Natural killer cell (primary cell): Measurements from ENCODE around the gene UQCC2. TPM values are rescaled to one million over a fixed set of nuclear protein-coding genes. Genes with fewer than 3 reads are reported as not detected.

Experiments
- ATAC-seq, 3 donors: fragments of 150-1000 bp in 2 of 3; fragments of 200-7000 bp in 1 of 3; cut with Tn5 transposase; 1 replicate in 1 of 3; 2 replicates in 2 of 3; pipeline ENCODE4 v1.10.0; 2021; ENCODE audit warnings: mild to moderate bottlenecking in 2 of 3, moderate library complexity in 2 of 3
- DNase-seq, 2 donors: peaks; one replicate each; pipeline versions ENCODE4 v3.0.0 to v3.0.0-alpha.2; 2013 to 2021; ENCODE audit warnings: mixed read lengths in 1 of 2
- H3K27ac ChIP-seq: one replicate; pipeline ENCODE4 v1.5.1; 2013; ENCODE audit warnings: mild to moderate bottlenecking, low read length
- H3K27me3 ChIP-seq: one replicate; pipeline ENCODE4 v1.6.1; 2013; ENCODE audit warnings: low read length; ENCODE audit not compliant: control insufficient read depth, insufficient read depth
- H3K36me3 ChIP-seq: one replicate; pipeline ENCODE4 v1.6.1; 2013; ENCODE audit warnings: low read length; ENCODE audit not compliant: control insufficient read depth, insufficient read depth
- H3K4me1 ChIP-seq: one replicate; pipeline ENCODE4 v1.6.1; 2013; ENCODE audit warnings: low read length; ENCODE audit not compliant: control insufficient read depth, insufficient read depth
- H3K4me3 ChIP-seq: one replicate; pipeline ENCODE4 v1.5.1; 2013; ENCODE audit warnings: low read length
- H3K9me3 ChIP-seq: one replicate; pipeline ENCODE4 v1.6.1; 2013; ENCODE audit warnings: low read length; ENCODE audit not compliant: control insufficient read depth, insufficient read depth
- H3K27ac Mint-ChIP-seq, 2 donors: one replicate each; pipeline ENCODE4 v1.8.0; 2022; ENCODE audit warnings: mild to moderate bottlenecking in 2 of 2, mixed read lengths in 2 of 2, moderate library complexity in 1 of 2
- H3K27me3 Mint-ChIP-seq, 2 donors: one replicate each; pipeline ENCODE4 v1.8.0; 2022; ENCODE audit warnings: low read depth in 2 of 2, mixed read lengths in 2 of 2
- H3K36me3 Mint-ChIP-seq: one replicate; pipeline ENCODE4 v1.8.0; 2022; ENCODE audit warnings: mixed read lengths
- H3K4me1 Mint-ChIP-seq, 2 donors: one replicate each; pipeline ENCODE4 v1.8.0; 2022; ENCODE audit warnings: mixed read lengths in 2 of 2
- H3K4me3 Mint-ChIP-seq: one replicate; pipeline ENCODE4 v1.8.0; 2022; ENCODE audit warnings: mild to moderate bottlenecking, moderate library complexity, mixed read lengths
- H3K9me3 Mint-ChIP-seq, 2 donors: one replicate each; pipeline ENCODE4 v1.8.0; 2022; ENCODE audit warnings: mixed read lengths in 2 of 2
- CTCF ChIP-seq: fragments of 200-600 bp; IDR thresholded peaks from one replicate; pipeline ENCODE4 v1.8.0; 2022; ENCODE audit warnings: antibody characterized with exemption
- WGBS: methylation state at CpG from one replicate; pipeline ENCODE4 v1.1.7; 2013; ENCODE audit warnings: missing lambda C conversion rate; ENCODE audit not compliant: insufficient coverage; 5-methylcytosine and 5-hydroxymethylcytosine counted together
- intact Hi-C: fragments of 100-400 bp; cut with micrococcal nuclease; formaldehyde crosslinking; loops from one replicate; pipeline ENCODE4 v1.14.2; 2022
- total RNA-seq, 4 donors: library from RNA; stranded (reverse); fragments of 120-200 nt in 1 of 4; gene quantifications; one replicate each; pipeline versions ENCODE4 v1.2.3 to v1.2.4, GENCODE V29; 2013 to 2022

The UQCC2 gene
- total RNA-seq, 3 donors from 2014 or later (not counting 1 experiment from before 2014, with no cell fraction given) = 15.8 to 19.6 (median 16.5) TPM

- 98% methylated on average over 7 of the region's 7 CpGs for WGBS
- no peaks in the 10 kb centered on the region for H3K9me3 ChIP-seq
- Mint-ChIP-seq H3K4me1 (peaks cover 0 to 5% of the 10 kb centered on the region in 2 donors), H3K9me3 (no peaks in the 10 kb centered on the region), H3K4me3 (no peak overlapping the region), H3K27me3 (no peaks in the 10 kb centered on the region), H3K27ac (peak overlapping the region in 1 of 2 donors; percentile 56), H3K36me3 (no peaks in the 10 kb centered on the region)
- no peak for DNase-seq
- no peaks in the 10 kb centered on the region for H3K27me3 ChIP-seq
- intact Hi-C loops = no loop called here
- ATAC-seq = no peak
- H3K36me3 ChIP-seq = peaks cover 71% of the 10 kb centered on the region
- no peak overlapping the region for H3K27ac ChIP-seq
- no peaks in the 10 kb centered on the region for H3K4me1 ChIP-seq
- no peak for TF ChIP-seq CTCF
- no peak overlapping the region for H3K4me3 ChIP-seq
These were observed 35.5 kb downstream of the UQCC2 start for GRCh38 chr6:33675968-33676367.

- H3K27me3 ChIP-seq = no peaks in the 10 kb centered on the region
- DNase-seq (no peak), ATAC-seq (no peak)
- H3K36me3 ChIP-seq = peaks cover 77% of the 10 kb centered on the region
- Mint-ChIP-seq H3K27ac (no peak overlapping the region), H3K4me1 (peaks cover 0 to 5% of the 10 kb centered on the region in 2 donors), H3K27me3 (no peaks in the 10 kb centered on the region), H3K4me3 (no peak overlapping the region), H3K36me3 (no peaks in the 10 kb centered on the region), H3K9me3 (no peaks in the 10 kb centered on the region)
- no peaks in the 10 kb centered on the region for H3K4me1 ChIP-seq
- no peak overlapping the region for H3K27ac ChIP-seq
- H3K4me3 ChIP-seq = no peak overlapping the region
- TF ChIP-seq CTCF = no peak
- intact Hi-C loops = no loop called here
- WGBS = 93% methylated on average over 3 of the region's 7 CpGs
- H3K9me3 ChIP-seq = no peaks in the 10 kb centered on the region
These were observed 37.6 kb downstream of the UQCC2 start for GRCh38 chr6:33673851-33674250.

GRCh38 chr6:33672808-33673207, 38.7 kb downstream of the UQCC2 start:
- Histone ChIP-seq H3K9me3 (no peaks in the 10 kb centered on the region), H3K4me3 (no peak overlapping the region), H3K4me1 (no peaks in the 10 kb centered on the region), H3K27ac (no peak overlapping the region), H3K36me3 (peaks cover 81% of the 10 kb centered on the region), H3K27me3 (no peaks in the 10 kb centered on the region)
- WGBS = 90% methylated on average over 5 of the region's 5 CpGs
- Mint-ChIP-seq H3K36me3 (no peaks in the 10 kb centered on the region), H3K4me1 (peaks cover 0 to 3% of the 10 kb centered on the region in 2 donors), H3K9me3 (no peaks in the 10 kb centered on the region), H3K27me3 (no peaks in the 10 kb centered on the region), H3K4me3 (no peak overlapping the region), H3K27ac (no peak overlapping the region)
- DNase-seq (no peak), ATAC-seq (no peak)
- intact Hi-C loops = no loop called here
- TF ChIP-seq CTCF = no peak

GRCh38 chr6:33671744-33672072, 39.8 kb downstream of the UQCC2 start:
- Mint-ChIP-seq H3K27me3 (no peaks in the 10 kb centered on the region), H3K27ac (no peak overlapping the region), H3K36me3 (no peaks in the 10 kb centered on the region), H3K4me3 (no peak overlapping the region), H3K4me1 (no peaks in the 10 kb centered on the region), H3K9me3 (no peaks in the 10 kb centered on the region)
- DNase-seq = no peak
- no peak for TF ChIP-seq CTCF
- 97% methylated on average over 3 of the region's 3 CpGs for WGBS
- H3K4me3 ChIP-seq = no peak overlapping the region
- no peak overlapping the region for H3K27ac ChIP-seq
- peaks cover 81% of the 10 kb centered on the region for H3K36me3 ChIP-seq
- no peaks in the 10 kb centered on the region for H3K4me1 ChIP-seq
- no peaks in the 10 kb centered on the region for H3K27me3 ChIP-seq
- intact Hi-C loops = no loop called here
- no peaks in the 10 kb centered on the region for H3K9me3 ChIP-seq
- ATAC-seq = no peak
